Spleen (tissue), 7 donors: ENCODE measurements around the gene S100A4.
"Not testable (repeated sequence)": the region's sequence is repeated elsewhere in the genome, so short reads cannot be mapped to it uniquely, and the experiment has no call there.

Source experiments
- POLR2A ChIP-seq, 3 donors: fragments of 450-650 bp; IDR thresholded peaks; one replicate each; pipeline ENCODE4 v1.5.1; 2017; ENCODE audit warnings: antibody characterized with exemption in 3 of 3, mild to moderate bottlenecking in 1 of 3
- POLR2AphosphoS5 ChIP-seq, 3 donors: sonication (generic); formaldehyde crosslinking; IDR thresholded peaks; one replicate each; pipeline ENCODE4 v1.5.1; 2017; ENCODE audit warnings: antibody characterized with exemption in 3 of 3
- TF ChIP-seq, protein P1 (sequence below), 11 experiments: fragments of 200-600 bp in 7 of 11; fragments of 450-650 bp in 4 of 11; sonication (generic) in 4 of 11; IDR thresholded peaks in 8 of 11; conservative IDR thresholded peaks in 3 of 11; 1 replicate in 7 of 11; 2 replicates in 4 of 11; pipeline versions ENCODE4 v1.4.0 to v1.8.0; 2016 to 2021; ENCODE audit warnings: antibody characterized with exemption in 11 of 11, inconsistent platforms in 4 of 11, mild to moderate bottlenecking in 1 of 11
- donor health status: DM: no; HTN: no; CAD: no; lungs with moderate emphysema.
- donor health status: DM: no; HTN: no; CAD: no.
- donor health status: DM: no; HTN: no; CAD: no.

GRCh38 chr1:153575081-153575491 is 29.5 kb upstream of the S100A4 start:
- TF ChIP-seq, protein P1, sequence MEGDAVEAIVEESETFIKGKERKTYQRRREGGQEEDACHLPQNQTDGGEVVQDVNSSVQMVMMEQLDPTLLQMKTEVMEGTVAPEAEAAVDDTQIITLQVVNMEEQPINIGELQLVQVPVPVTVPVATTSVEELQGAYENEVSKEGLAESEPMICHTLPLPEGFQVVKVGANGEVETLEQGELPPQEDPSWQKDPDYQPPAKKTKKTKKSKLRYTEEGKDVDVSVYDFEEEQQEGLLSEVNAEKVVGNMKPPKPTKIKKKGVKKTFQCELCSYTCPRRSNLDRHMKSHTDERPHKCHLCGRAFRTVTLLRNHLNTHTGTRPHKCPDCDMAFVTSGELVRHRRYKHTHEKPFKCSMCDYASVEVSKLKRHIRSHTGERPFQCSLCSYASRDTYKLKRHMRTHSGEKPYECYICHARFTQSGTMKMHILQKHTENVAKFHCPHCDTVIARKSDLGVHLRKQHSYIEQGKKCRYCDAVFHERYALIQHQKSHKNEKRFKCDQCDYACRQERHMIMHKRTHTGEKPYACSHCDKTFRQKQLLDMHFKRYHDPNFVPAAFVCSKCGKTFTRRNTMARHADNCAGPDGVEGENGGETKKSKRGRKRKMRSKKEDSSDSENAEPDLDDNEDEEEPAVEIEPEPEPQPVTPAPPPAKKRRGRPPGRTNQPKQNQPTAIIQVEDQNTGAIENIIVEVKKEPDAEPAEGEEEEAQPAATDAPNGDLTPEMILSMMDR (IDR thresholded peaks at IDR 0.05 in 8 of 11, conservative IDR thresholded peaks at IDR 0.05 in 3 of 11) = not testable (repeated sequence)
- TF ChIP-seq POLR2AphosphoS5, POLR2A (IDR thresholded peaks at IDR 0.05): not testable (repeated sequence)
